GM18505 (cell line): ENCODE data around the gene PTPRA.
"Not testable (repeated sequence)": the region's sequence is repeated elsewhere in the genome, so short reads cannot be mapped to it uniquely, and the experiment has no call there.

Source experiments
- ATAC-seq: cut with Tn5 transposase; IDR thresholded peaks from one replicate; pipeline ENCODE4 v1.9.1; 2021; ENCODE audit not compliant: unreplicated experiment
- POLR2A ChIP-seq: IDR thresholded peaks from 4 replicates; pipeline ENCODE4 v1.6.1; 2011; ENCODE audit warnings: borderline replicate concordance; ENCODE audit not compliant: insufficient read depth, insufficient read length; ENCODE audit errors: extremely low read depth

The PTPRA gene

GRCh38 chr20:2986466-2986865 lies 113.2 kb downstream of the PTPRA start:
- no peak for TF ChIP-seq POLR2A
- ATAC-seq, result no peak

DNA sequence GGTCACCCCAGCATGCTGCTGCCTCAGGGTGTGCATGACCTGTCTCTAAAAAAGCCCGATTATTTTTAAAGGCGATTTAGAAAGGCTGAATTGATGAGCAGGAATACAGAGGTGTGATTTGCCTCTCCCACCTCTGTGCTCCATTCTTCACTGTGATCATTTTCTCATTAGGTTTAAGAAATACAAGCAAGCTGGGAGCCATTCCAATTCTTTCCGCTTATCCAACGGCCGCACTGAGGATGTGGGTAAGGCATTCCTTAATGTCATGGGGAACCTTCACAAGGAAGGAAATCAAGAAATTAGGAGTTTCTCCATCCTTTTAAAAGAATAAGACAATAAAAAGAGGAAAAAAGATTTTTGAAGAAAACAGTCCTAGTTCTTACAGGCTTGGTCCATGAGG lies 114.6 kb downstream of the PTPRA start:
- no peak for ATAC-seq
- TF ChIP-seq POLR2A, result no peak

GRCh38 chr20:2991532-2991931 lies 118.3 kb downstream of the PTPRA start:
- no peak for ATAC-seq
- no peak for TF ChIP-seq POLR2A

- TF ChIP-seq POLR2A, result no peak
- no peak for ATAC-seq
Observed at GRCh38 chr20:2993250-2993649, 120.0 kb downstream of the PTPRA start.

DNA sequence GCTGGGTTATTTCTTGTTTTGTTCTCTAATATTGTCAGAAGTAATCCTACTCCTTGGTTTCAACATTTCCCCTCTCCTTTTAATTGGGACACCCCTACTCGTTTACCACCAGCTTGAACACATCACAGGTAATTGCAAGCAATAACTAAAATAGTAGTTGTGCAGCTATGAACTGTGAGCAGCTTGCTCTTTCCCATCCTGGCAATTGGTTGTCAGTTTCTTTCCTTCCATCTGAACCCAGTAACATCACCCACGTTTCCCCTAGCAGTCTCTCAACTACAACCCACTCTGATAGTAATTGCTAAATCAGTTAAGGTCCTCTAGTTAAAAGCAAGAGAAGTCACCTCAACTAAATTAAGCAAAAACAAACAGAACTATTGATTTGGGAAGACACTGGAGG lies 122.5 kb downstream of the PTPRA start:
- TF ChIP-seq POLR2A, result no peak
- no peak for ATAC-seq

GRCh38 chr20:2998728-2999127 lies 125.4 kb downstream of the PTPRA start:
- ATAC-seq, result no peak
- TF ChIP-seq POLR2A, result no peak

DNA sequence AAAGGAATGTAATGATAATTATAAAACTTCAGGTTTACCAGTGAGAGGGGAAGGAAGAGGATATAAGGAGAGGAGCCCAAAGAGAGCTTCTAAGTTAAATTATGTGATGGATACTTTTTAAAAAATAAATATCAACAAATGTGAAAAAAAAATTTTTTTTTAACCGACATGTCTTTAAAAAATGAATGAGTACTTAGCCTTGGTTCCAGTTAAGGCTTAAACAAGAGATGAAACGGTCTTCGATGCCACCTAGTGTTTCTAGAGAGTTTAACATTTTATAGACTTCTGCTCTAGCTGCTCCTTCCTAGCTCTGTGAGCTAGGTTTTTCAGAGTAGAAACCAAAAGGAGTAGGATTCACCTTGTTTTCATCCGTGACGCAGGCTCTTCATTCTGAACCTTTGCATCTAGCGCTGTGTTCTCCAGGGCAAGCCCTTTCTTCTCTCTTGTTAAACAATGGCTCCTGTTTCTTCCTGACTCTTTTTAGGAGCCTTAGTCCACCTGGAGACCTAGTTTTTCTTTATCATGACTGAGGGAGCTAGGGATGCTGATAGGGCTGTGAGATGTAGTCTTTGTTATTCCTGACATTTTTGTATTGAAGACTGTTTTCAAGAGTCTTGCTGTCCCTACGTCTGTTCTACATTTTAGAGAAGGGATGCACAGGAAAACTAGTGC lies 127.7 kb downstream of the PTPRA start:
- no peak for ATAC-seq
- no peak for TF ChIP-seq POLR2A

- ATAC-seq, result no peak
Observed at GRCh38 chr20:3003416-3003815, 130.1 kb downstream of the PTPRA start.

GRCh38 chr20:3010985-3011723 lies 137.9 kb downstream of the PTPRA start:
- TF ChIP-seq POLR2A, result no peak
- no peak for ATAC-seq

More at GRCh38 chr20:3003416-3003815, 130.1 kb downstream of the PTPRA start:
- TF ChIP-seq POLR2A, result no peak

DNA sequence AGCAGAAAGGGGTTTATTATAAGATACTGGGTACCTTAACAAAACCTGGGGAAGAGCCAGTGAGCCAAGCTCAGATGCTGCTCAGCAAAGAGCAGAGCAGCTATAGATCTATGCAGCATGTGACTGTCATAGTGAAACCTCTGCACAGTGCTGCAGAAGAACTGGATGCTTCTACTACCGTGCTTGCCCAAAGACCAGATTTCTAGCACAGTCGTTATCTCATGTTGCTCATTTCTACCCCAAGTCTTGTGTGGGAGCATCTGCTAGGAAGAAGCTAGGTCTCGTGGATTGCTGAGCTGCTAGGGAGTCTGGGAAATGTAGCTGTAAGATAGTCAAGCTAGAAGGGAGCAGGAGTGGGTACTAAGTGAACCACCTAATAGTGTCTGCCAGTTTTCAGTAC lies 138.5 kb downstream of the PTPRA start:
- ATAC-seq, result no peak
- no peak for TF ChIP-seq POLR2A

- TF ChIP-seq POLR2A, result no peak
- ATAC-seq, result no peak
Observed at GRCh38 chr20:3013771-3014170, 140.5 kb downstream of the PTPRA start.

DNA sequence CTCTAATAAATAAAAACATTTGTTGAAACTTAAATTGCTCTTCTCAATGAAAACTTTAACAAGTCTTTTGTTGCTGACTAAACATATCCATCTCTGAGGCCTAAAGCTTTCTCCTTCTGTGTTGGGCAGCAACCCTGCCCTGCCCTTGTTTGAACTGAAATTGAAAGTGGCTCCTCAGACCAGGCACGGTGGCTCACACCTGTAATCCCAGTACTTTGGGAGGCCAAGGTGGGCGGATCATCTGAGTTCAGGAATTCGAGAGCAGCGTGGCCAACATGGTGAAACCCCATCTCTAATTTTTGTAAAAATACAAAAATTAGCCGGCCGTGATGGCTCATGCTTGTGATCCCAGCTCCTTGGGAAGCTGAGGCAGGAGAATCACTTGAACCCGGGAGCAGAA lies 140.9 kb downstream of the PTPRA start:
- no peak for TF ChIP-seq POLR2A
- no peak for ATAC-seq

DNA sequence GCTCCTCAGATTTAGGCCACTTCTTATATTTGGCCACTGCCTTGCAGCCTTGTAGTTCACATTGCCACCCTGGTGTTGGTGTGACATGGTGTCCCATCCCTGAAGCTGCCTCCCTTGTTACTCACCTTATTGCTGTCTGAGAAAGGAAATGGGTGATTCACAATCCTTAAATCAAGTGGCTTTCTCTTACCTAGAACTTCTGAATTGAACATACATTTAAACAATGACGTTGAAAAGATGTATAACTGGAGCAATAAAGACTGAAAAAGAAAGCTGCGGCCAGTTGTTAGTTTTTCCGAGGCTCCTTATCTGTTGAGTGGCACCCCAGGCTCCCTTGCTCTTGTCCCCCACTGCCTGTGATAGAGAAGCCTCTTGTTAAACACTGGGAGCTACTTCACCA lies 141.4 kb downstream of the PTPRA start:
- ATAC-seq, result no peak
- TF ChIP-seq POLR2A, result no peak

DNA sequence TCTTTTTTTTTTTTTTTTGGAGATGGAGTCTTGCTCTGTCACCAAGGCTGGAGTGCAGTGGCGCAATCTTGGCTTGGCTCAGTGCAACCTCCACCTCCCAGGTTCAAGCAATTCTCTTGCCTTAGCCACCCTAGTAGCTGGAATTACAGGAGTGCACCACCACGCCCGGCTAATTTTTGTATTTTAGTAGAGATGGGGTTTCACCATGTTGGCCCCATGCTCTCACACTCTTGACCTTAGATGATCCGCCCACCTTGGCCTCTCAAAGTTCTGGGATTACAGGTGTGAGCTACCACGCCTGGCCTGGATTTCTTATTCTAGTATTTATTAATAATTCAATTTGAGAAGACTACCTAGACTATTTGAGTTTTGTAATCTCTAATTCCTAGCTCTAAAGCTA lies 142.0 kb downstream of the PTPRA start:
- ATAC-seq, result not testable (repeated sequence)
